Measurements from ENCODE around the gene LDB3. TPM values are rescaled to one million over a fixed set of nuclear protein-coding genes. Genes with fewer than 3 reads are reported as not detected.

The LDB3 gene
- total and polyA plus RNA-seq, 8 donors = 0.14 to 2.1 (median 0.44) TPM

- WGBS, 2 donors = 45 to 47% methylated on average over 5 of the region's 5 CpGs
- ATAC-seq (no peak), FAIRE-seq (no peak), DNase-seq (no peak)
- intact Hi-C loops (cut with DNase I) = no loop called here
- H3K27me3 ChIP-seq = no peaks in the 10 kb centered on the region
- H3K27ac ChIP-seq = no peak overlapping the region
- no peaks in the 10 kb centered on the region for H3K4me1 ChIP-seq
- TF ChIP-seq, protein P1, sequence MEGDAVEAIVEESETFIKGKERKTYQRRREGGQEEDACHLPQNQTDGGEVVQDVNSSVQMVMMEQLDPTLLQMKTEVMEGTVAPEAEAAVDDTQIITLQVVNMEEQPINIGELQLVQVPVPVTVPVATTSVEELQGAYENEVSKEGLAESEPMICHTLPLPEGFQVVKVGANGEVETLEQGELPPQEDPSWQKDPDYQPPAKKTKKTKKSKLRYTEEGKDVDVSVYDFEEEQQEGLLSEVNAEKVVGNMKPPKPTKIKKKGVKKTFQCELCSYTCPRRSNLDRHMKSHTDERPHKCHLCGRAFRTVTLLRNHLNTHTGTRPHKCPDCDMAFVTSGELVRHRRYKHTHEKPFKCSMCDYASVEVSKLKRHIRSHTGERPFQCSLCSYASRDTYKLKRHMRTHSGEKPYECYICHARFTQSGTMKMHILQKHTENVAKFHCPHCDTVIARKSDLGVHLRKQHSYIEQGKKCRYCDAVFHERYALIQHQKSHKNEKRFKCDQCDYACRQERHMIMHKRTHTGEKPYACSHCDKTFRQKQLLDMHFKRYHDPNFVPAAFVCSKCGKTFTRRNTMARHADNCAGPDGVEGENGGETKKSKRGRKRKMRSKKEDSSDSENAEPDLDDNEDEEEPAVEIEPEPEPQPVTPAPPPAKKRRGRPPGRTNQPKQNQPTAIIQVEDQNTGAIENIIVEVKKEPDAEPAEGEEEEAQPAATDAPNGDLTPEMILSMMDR (IDR thresholded peaks at IDR 0.05) = no peak
- H3K9me3 ChIP-seq = no peaks in the 10 kb centered on the region
- H3K4me3 ChIP-seq = no peak overlapping the region
- no peaks in the 10 kb centered on the region for H3K36me3 ChIP-seq
These were observed 35.4 kb upstream of the LDB3 start for GRCh38 chr10:86632951-86633350.

- no peak overlapping the region for H3K27ac ChIP-seq
- no peak overlapping the region for H3K4me3 ChIP-seq
- ATAC-seq (no peak), FAIRE-seq (no peak), DNase-seq (no peak)
- no peaks in the 10 kb centered on the region for H3K36me3 ChIP-seq
- intact Hi-C loops (cut with DNase I) = no loop called here
- H3K27me3 ChIP-seq = no peaks in the 10 kb centered on the region
- no peaks in the 10 kb centered on the region for H3K9me3 ChIP-seq
- TF ChIP-seq, protein P1 (IDR thresholded peaks at IDR 0.05) = no peak
- WGBS, 2 donors = 59 to 83% methylated on average over 2 of the region's 2 CpGs
- no peaks in the 10 kb centered on the region for H3K4me1 ChIP-seq
These were observed 32.9 kb upstream of the LDB3 start for GRCh38 chr10:86635402-86635801.

DNA sequence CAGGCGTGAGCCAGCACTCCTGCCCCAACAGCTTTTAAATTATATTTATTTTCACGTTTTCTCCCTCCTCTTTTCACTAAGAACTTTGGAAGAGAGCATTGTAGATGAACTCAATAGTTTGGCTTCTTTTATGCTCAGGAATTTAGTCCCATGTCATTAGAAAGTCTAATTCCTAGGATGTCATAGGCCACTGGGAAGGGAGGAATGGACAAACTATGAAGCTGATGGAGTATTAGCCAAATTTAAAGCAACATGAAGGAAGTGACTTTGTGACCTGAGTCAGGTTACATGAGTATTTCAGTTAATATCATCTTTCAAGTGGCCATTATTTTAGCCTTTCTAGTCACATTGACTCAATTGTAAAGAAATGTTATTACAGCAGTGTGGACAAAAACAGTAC is 32.0 kb upstream of the LDB3 start:
- intact Hi-C loops (cut with DNase I) = no loop called here
- DNase-seq = no peak
- Histone ChIP-seq H3K9me3 (no peaks in the 10 kb centered on the region), H3K4me3 (no peak overlapping the region), H3K27ac (no peak overlapping the region), H3K27me3 (no peaks in the 10 kb centered on the region), H3K36me3 (no peaks in the 10 kb centered on the region), H3K4me1 (no peaks in the 10 kb centered on the region)
- TF ChIP-seq, protein P1 (IDR thresholded peaks at IDR 0.05) = no peak
- no peak for FAIRE-seq
- 88 to 96% methylated on average over 2 of the region's 2 CpGs for WGBS, 2 donors
- ATAC-seq = no peak

- Histone ChIP-seq H3K4me1 (no peaks in the 10 kb centered on the region), H3K9me3 (no peaks in the 10 kb centered on the region), H3K4me3 (no peak overlapping the region), H3K27me3 (no peaks in the 10 kb centered on the region), H3K36me3 (no peaks in the 10 kb centered on the region), H3K27ac (no peak overlapping the region)
- TF ChIP-seq, protein P1 (IDR thresholded peaks at IDR 0.05) = no peak
- intact Hi-C loops (cut with DNase I) = no loop called here
- FAIRE-seq (no peak), DNase-seq (no peak), ATAC-seq (no peak)
These were observed 26.3 kb upstream of the LDB3 start for GRCh38 chr10:86642021-86642420.

GRCh38 chr10:86642499-86642898 is 25.8 kb upstream of the LDB3 start:
- no peak overlapping the region for H3K4me3 ChIP-seq
- ATAC-seq = no peak
- FAIRE-seq = no peak

More at GRCh38 chr10:86642499-86642898, 25.8 kb upstream of the LDB3 start:
- TF ChIP-seq, protein P1 (IDR thresholded peaks at IDR 0.05) = no peak
- Histone ChIP-seq H3K9me3 (no peaks in the 10 kb centered on the region), H3K27me3 (no peaks in the 10 kb centered on the region), H3K36me3 (no peaks in the 10 kb centered on the region), H3K27ac (no peak overlapping the region), H3K4me1 (no peaks in the 10 kb centered on the region)
- intact Hi-C loops (cut with DNase I) = no loop called here
- WGBS, 2 donors = 69 to 70% methylated on average over 5 of the region's 5 CpGs
- DNase-seq = no peak

Data from pancreas (tissue), 10 donors.